ENCODE data around the gene PCSK7. TPM values are rescaled to one million over a fixed set of nuclear protein-coding genes. Genes with fewer than 3 reads are reported as not detected.
A peak's percentile ranks its signal among the peaks of the same experiment; 100 is the strongest.
"Not testable (repeated sequence)": the region's sequence is repeated elsewhere in the genome, so short reads cannot be mapped to it uniquely, and the experiment has no call there.

PCSK7 gene
- total RNA-seq, 1 experiment from 2014 or later = 50.7 TPM

GRCh38 chr11:117208710-117209109, 23.2 kb downstream of the PCSK7 start:
- not testable (repeated sequence) for H3K4me3 Mint-ChIP-seq; H3K27me3 Mint-ChIP-seq (ENCODE audit: low read depth); H2BK120ac ChIP-seq (ENCODE audit: low read depth, low read length, poor library complexity, severe bottlenecking)

GRCh38 chr11:117207481-117207880, 24.4 kb downstream of the PCSK7 start:
- H3K9me3 ChIP-seq (ENCODE audit: control insufficient read depth, low read depth, low read length); H4K5ac ChIP-seq (ENCODE audit: insufficient read length, low read depth, low read length); H3K9me3 Mint-ChIP-seq; H2BK20ac ChIP-seq (ENCODE audit: low read depth, low read length, poor library complexity, severe bottlenecking); H3K27ac Mint-ChIP-seq; H3K27me3 Mint-ChIP-seq (ENCODE audit: low read depth); H4K91ac ChIP-seq (ENCODE audit: insufficient read length, low read depth, low read length); H3K14ac ChIP-seq (ENCODE audit: insufficient read depth, low read length); H3K4me3 Mint-ChIP-seq; H3K79me2 ChIP-seq (ENCODE audit: insufficient read depth, low read length); H2BK12ac ChIP-seq (ENCODE audit: insufficient read length, low read depth, low read length); H4K8ac ChIP-seq (replicated peaks; ENCODE audit: insufficient read length, low read depth, low read length); H3K27me3 ChIP-seq (ENCODE audit: insufficient read depth, low read length); H3K56ac ChIP-seq (ENCODE audit: insufficient read length, low read depth, low read length); H3K4me2 ChIP-seq (ENCODE audit: insufficient read depth, insufficient read length, low read length); H3K23me2 ChIP-seq (ENCODE audit: insufficient read length, low read depth, low read length, poor library complexity, severe bottlenecking); H3K4me1 ChIP-seq (ENCODE audit: insufficient read depth, low read length); DNase-seq; H3K27ac ChIP-seq (ENCODE audit: insufficient read length, low read depth, low read length); H3K23ac ChIP-seq (ENCODE audit: insufficient read length, low read depth, low read length); H3K9ac ChIP-seq (ENCODE audit: extremely low read depth, insufficient read length, low read length); H2AK5ac ChIP-seq (ENCODE audit: insufficient read length, low read length); H3K4ac ChIP-seq (ENCODE audit: low read depth, low read length); H2AFZ ChIP-seq (ENCODE audit: low read length); H2BK5ac ChIP-seq (ENCODE audit: insufficient read length, low read length); H4K20me1 ChIP-seq (ENCODE audit: control insufficient read depth, insufficient read depth, insufficient read length); H3K18ac ChIP-seq (ENCODE audit: insufficient read length, low read depth, low read length); H2BK15ac ChIP-seq (ENCODE audit: low read depth, low read length); H3K79me1 ChIP-seq (ENCODE audit: insufficient read depth, low read depth, low read length, poor library complexity, severe bottlenecking); H3K4me1 Mint-ChIP-seq; H3T11ph ChIP-seq (ENCODE audit: low read length); H2BK120ac ChIP-seq (ENCODE audit: low read depth, low read length, poor library complexity, severe bottlenecking): not testable (repeated sequence)
- H3K36me3 Mint-ChIP-seq (ENCODE audit: insufficient read depth in 1 of 3, low read depth in 3 of 3) = peaks cover 10 to 32% (median 29%) of the 10 kb centered on the region in 3 experiments; a peak in 6 of 7 replicates
- no CpG with 5 or more reads among the region's 5 CpGs for WGBS (ENCODE audit: extremely low coverage, insufficient read length, low lambda C conversion rate)

More at GRCh38 chr11:117208710-117209109, 23.2 kb downstream of the PCSK7 start:
- not testable (repeated sequence) for H2BK5ac ChIP-seq (ENCODE audit: insufficient read length, low read length); H4K20me1 ChIP-seq (ENCODE audit: control insufficient read depth, insufficient read depth, insufficient read length); H3K56ac ChIP-seq (ENCODE audit: insufficient read length, low read depth, low read length); H4K91ac ChIP-seq (ENCODE audit: insufficient read length, low read depth, low read length); H3K23me2 ChIP-seq (ENCODE audit: insufficient read length, low read depth, low read length, poor library complexity, severe bottlenecking); H3K4me1 ChIP-seq (ENCODE audit: insufficient read depth, low read length); H3K18ac ChIP-seq (ENCODE audit: insufficient read length, low read depth, low read length); H3K4me1 Mint-ChIP-seq; H3K9ac ChIP-seq (ENCODE audit: extremely low read depth, insufficient read length, low read length); H3K79me1 ChIP-seq (ENCODE audit: insufficient read depth, low read depth, low read length, poor library complexity, severe bottlenecking); H3K79me2 ChIP-seq (ENCODE audit: insufficient read depth, low read length); H3K27me3 ChIP-seq (ENCODE audit: insufficient read depth, low read length); H3K9me3 ChIP-seq (ENCODE audit: control insufficient read depth, low read depth, low read length); H3K14ac ChIP-seq (ENCODE audit: insufficient read depth, low read length); H3K4ac ChIP-seq (ENCODE audit: low read depth, low read length); H3K4me2 ChIP-seq (ENCODE audit: insufficient read depth, insufficient read length, low read length); H3K27ac ChIP-seq (ENCODE audit: insufficient read length, low read depth, low read length); H3T11ph ChIP-seq (ENCODE audit: low read length); H3K23ac ChIP-seq (ENCODE audit: insufficient read length, low read depth, low read length); H2BK20ac ChIP-seq (ENCODE audit: low read depth, low read length, poor library complexity, severe bottlenecking); H4K5ac ChIP-seq (ENCODE audit: insufficient read length, low read depth, low read length); H2AFZ ChIP-seq (ENCODE audit: low read length); H3K27ac Mint-ChIP-seq; DNase-seq; H2BK15ac ChIP-seq (ENCODE audit: low read depth, low read length); H2BK12ac ChIP-seq (ENCODE audit: insufficient read length, low read depth, low read length); H2AK5ac ChIP-seq (ENCODE audit: insufficient read length, low read length); H4K8ac ChIP-seq (replicated peaks; ENCODE audit: insufficient read length, low read depth, low read length); H3K9me3 Mint-ChIP-seq
- peak; percentile 44; the same call in 2 of the 3 replicates for TF ChIP-seq CTCF (conservative IDR thresholded peaks at IDR 0.05)
- H3K36me3 Mint-ChIP-seq (ENCODE audit: insufficient read depth in 1 of 3, low read depth in 3 of 3) = peaks cover 10 to 29% (median 24%) of the 10 kb centered on the region in 3 experiments; a peak in 6 of 7 replicates
- WGBS (ENCODE audit: extremely low coverage, insufficient read length, low lambda C conversion rate) = no CpG with 5 or more reads among the region's 13 CpGs
